H9 (cell line): ENCODE measurements around the gene NDUFB2. TPM values are rescaled to one million over a fixed set of nuclear protein-coding genes. Genes with fewer than 3 reads are reported as not detected.

Source experiments
- DNase-seq: peaks from one replicate; pipeline ENCODE4 v3.0.0-alpha.2; 2017
- H2AFZ ChIP-seq: one replicate; pipeline ENCODE4 v1.6.1; 2013; ENCODE audit warnings: mild to moderate bottlenecking, low read length, control low read depth, moderate library complexity
- H2AK5ac ChIP-seq: 2 replicates; pipeline ENCODE4 v1.6.1; 2013; ENCODE audit warnings: low read length, control low read depth, mixed read lengths; ENCODE audit not compliant: insufficient read length
- H2BK120ac ChIP-seq: one replicate; pipeline ENCODE4 v1.6.1; 2013; ENCODE audit warnings: low read depth, mild to moderate bottlenecking, low read length, control low read depth, inconsistent platforms; ENCODE audit not compliant: poor library complexity, severe bottlenecking
- H2BK12ac ChIP-seq: 2 replicates; pipeline ENCODE4 v1.6.1; 2013; ENCODE audit warnings: low read length, control low read depth, mixed read lengths, low read depth; ENCODE audit not compliant: insufficient read length
- H2BK15ac ChIP-seq: 2 replicates; pipeline ENCODE4 v1.6.1; 2013; ENCODE audit warnings: low read depth, low read length, control low read depth
- H2BK20ac ChIP-seq: one replicate; pipeline ENCODE4 v1.6.1; 2013; ENCODE audit warnings: low read depth, mild to moderate bottlenecking, low read length, control low read depth, inconsistent platforms; ENCODE audit not compliant: poor library complexity, severe bottlenecking
- H2BK5ac ChIP-seq: 2 replicates; pipeline ENCODE4 v1.6.1; 2013; ENCODE audit warnings: low read length, control low read depth, mixed read lengths; ENCODE audit not compliant: insufficient read length
- H3K14ac ChIP-seq: 2 replicates; pipeline ENCODE4 v1.6.1; 2013; ENCODE audit warnings: low read length, control low read depth; ENCODE audit not compliant: insufficient read depth
- H3K18ac ChIP-seq: 2 replicates; pipeline ENCODE4 v1.6.1; 2013; ENCODE audit warnings: low read depth, mild to moderate bottlenecking, mixed read lengths, low read length, control low read depth; ENCODE audit not compliant: insufficient read length
- H3K23ac ChIP-seq: 2 replicates; pipeline ENCODE4 v1.6.1; 2013; ENCODE audit warnings: low read length, control low read depth, mixed read lengths, low read depth; ENCODE audit not compliant: insufficient read length
- H3K23me2 ChIP-seq: 2 replicates; pipeline ENCODE4 v1.6.1; 2013; ENCODE audit warnings: low read depth, mild to moderate bottlenecking, mixed read lengths, low read length, control low read depth; ENCODE audit not compliant: insufficient read length, poor library complexity, severe bottlenecking
- H3K27ac ChIP-seq: 2 replicates; pipeline ENCODE4 v1.5.1; 2013; ENCODE audit warnings: low read length, control low read depth, mixed read lengths, low read depth; ENCODE audit not compliant: insufficient read length
- H3K27me3 ChIP-seq: 2 replicates; pipeline ENCODE4 v1.6.1; 2013; ENCODE audit warnings: low read length, control low read depth, inconsistent platforms; ENCODE audit not compliant: insufficient read depth
- H3K4ac ChIP-seq: 2 replicates; pipeline ENCODE4 v1.6.1; 2013; ENCODE audit warnings: low read depth, mild to moderate bottlenecking, control low read depth, inconsistent platforms, low read length, moderate library complexity
- H3K4me1 ChIP-seq: 2 replicates; pipeline ENCODE4 v1.6.1; 2013; ENCODE audit warnings: low read length, control low read depth, inconsistent platforms; ENCODE audit not compliant: insufficient read depth
- H3K4me2 ChIP-seq: 2 replicates; pipeline ENCODE4 v1.6.1; 2013; ENCODE audit warnings: low read length, control low read depth, mixed read lengths; ENCODE audit not compliant: insufficient read length, insufficient read depth
- H3K56ac ChIP-seq: 2 replicates; pipeline ENCODE4 v1.6.1; 2013; ENCODE audit warnings: low read depth, mild to moderate bottlenecking, mixed read lengths, low read length, control low read depth; ENCODE audit not compliant: insufficient read length
- H3K79me1 ChIP-seq: 2 replicates; pipeline ENCODE4 v1.6.1; 2013; ENCODE audit warnings: low read depth, mild to moderate bottlenecking, moderate library complexity, low read length, control low read depth, inconsistent platforms; ENCODE audit not compliant: insufficient read depth, poor library complexity, severe bottlenecking
- H3K79me2 ChIP-seq: 2 replicates; pipeline ENCODE4 v1.6.1; 2013; ENCODE audit warnings: low read length, control low read depth, inconsistent platforms; ENCODE audit not compliant: insufficient read depth
- H3K9ac ChIP-seq: 2 replicates; pipeline ENCODE4 v1.6.1; 2013; ENCODE audit warnings: low read length, control low read depth, mixed read lengths; ENCODE audit not compliant: insufficient read length; ENCODE audit errors: extremely low read depth
- H3K9me3 ChIP-seq: one replicate; pipeline ENCODE4 v1.6.1; 2013; ENCODE audit warnings: low read depth, low read length, inconsistent platforms; ENCODE audit not compliant: control insufficient read depth
- H3T11ph ChIP-seq: one replicate; pipeline ENCODE4 v1.6.1; 2013; ENCODE audit warnings: mild to moderate bottlenecking, low read length, control low read depth, inconsistent platforms
- H4K20me1 ChIP-seq: one replicate; pipeline ENCODE4 v1.6.1; 2013; ENCODE audit not compliant: control insufficient read depth, insufficient read length, insufficient read depth
- H4K5ac ChIP-seq: 2 replicates; pipeline ENCODE4 v1.6.1; 2013; ENCODE audit warnings: low read depth, mild to moderate bottlenecking, mixed read lengths, low read length, control low read depth; ENCODE audit not compliant: insufficient read length
- H4K8ac ChIP-seq: replicated peaks from 2 replicates; pipeline ENCODE4 v1.6.1; 2013; ENCODE audit warnings: low read length, control low read depth, mixed read lengths, low read depth; ENCODE audit not compliant: insufficient read length
- H4K91ac ChIP-seq: 2 replicates; pipeline ENCODE4 v1.6.1; 2013; ENCODE audit warnings: low read depth, mild to moderate bottlenecking, moderate library complexity, mixed read lengths, low read length, control low read depth; ENCODE audit not compliant: insufficient read length
- H3K27ac Mint-ChIP-seq, 3 experiments: 2 replicates in 2 of 3; 3 replicates in 1 of 3; pipeline ENCODE4 v1.8.0; 2020 to 2021; ENCODE audit warnings: mixed read lengths in 3 of 3, mild to moderate bottlenecking in 1 of 3, moderate library complexity in 1 of 3
- H3K27me3 Mint-ChIP-seq: 2 replicates; pipeline ENCODE4 v1.8.0; 2021; ENCODE audit warnings: low read depth, mild to moderate bottlenecking, moderate library complexity, mixed read lengths
- H3K36me3 Mint-ChIP-seq, 3 experiments: 2 replicates in 2 of 3; 3 replicates in 1 of 3; pipeline ENCODE4 v1.8.0; 2020 to 2021; ENCODE audit warnings: low read depth in 3 of 3, mixed read lengths in 3 of 3; ENCODE audit not compliant: insufficient read depth in 1 of 3
- H3K4me1 Mint-ChIP-seq, 2 experiments: 2 replicates each; pipeline ENCODE4 v1.8.0; 2020; ENCODE audit warnings: mixed read lengths in 2 of 2
- H3K4me3 Mint-ChIP-seq, 2 experiments: 2 replicates in 1 of 2; 3 replicates in 1 of 2; pipeline ENCODE4 v1.8.0; 2020 to 2021; ENCODE audit warnings: mild to moderate bottlenecking in 2 of 2, mixed read lengths in 2 of 2, moderate library complexity in 1 of 2
- H3K9me3 Mint-ChIP-seq, 2 experiments: 2 replicates in 1 of 2; 3 replicates in 1 of 2; pipeline ENCODE4 v1.8.0; 2020; ENCODE audit warnings: mild to moderate bottlenecking in 2 of 2, mixed read lengths in 2 of 2, moderate library complexity in 1 of 2
- CTCF ChIP-seq: fragments of 200-600 bp; sonication (generic); conservative IDR thresholded peaks from 3 replicates; pipeline ENCODE4 v1.8.0; 2021; ENCODE audit warnings: antibody characterized with exemption, mild to moderate bottlenecking
- WGBS: extraction: QIAGEN DNeasy Blood & Tissue Kit; methylation state at CpG from one replicate; pipeline ENCODE4 v1.1.7; 2013; ENCODE audit warnings: missing lambda C conversion rate, low lambda C conversion rate, mixed read lengths; ENCODE audit not compliant: insufficient read length; ENCODE audit errors: extremely low coverage; 5-methylcytosine and 5-hydroxymethylcytosine counted together
- total RNA-seq: library from RNA; stranded (reverse); gene quantifications from 2 replicates; pipeline ENCODE4 v1.2.1, GENCODE V29; 2021

Gene NDUFB2
- total RNA-seq, 1 experiment from 2014 or later = 177 TPM

GRCh38 chr7:140681766-140682165, 14.7 kb upstream of the NDUFB2 start:
- H4K5ac ChIP-seq = no peak overlapping the region
- no peak overlapping the region for H3K14ac ChIP-seq
- no peaks in the 10 kb centered on the region for H3K9me3 ChIP-seq
- no peak overlapping the region for H3T11ph ChIP-seq
- no peak overlapping the region for H2AK5ac ChIP-seq
- H3K36me3 Mint-ChIP-seq = peaks cover 1 to 31% (median 10%) of the 10 kb centered on the region in 3 experiments; a peak in 5 of 7 replicates
- H2BK20ac ChIP-seq = no peak overlapping the region
- no peak overlapping the region for H4K91ac ChIP-seq
- no peaks in the 10 kb centered on the region for H3K9me3 Mint-ChIP-seq
- no CpG with 5 or more reads among the region's 3 CpGs for WGBS
- no peak overlapping the region for H3K27ac ChIP-seq
- TF ChIP-seq CTCF = no peak
- no peak for DNase-seq
- H3K18ac ChIP-seq = no peak overlapping the region
- no peak overlapping the region for H3K4me2 ChIP-seq
- no peaks in the 10 kb centered on the region for H4K20me1 ChIP-seq
- no peaks in the 10 kb centered on the region for H3K79me2 ChIP-seq
- no peaks in the 10 kb centered on the region for H3K79me1 ChIP-seq
- no peak overlapping the region for H3K23ac ChIP-seq
- H2BK15ac ChIP-seq = no peak overlapping the region
- H3K27ac Mint-ChIP-seq = no peak overlapping the region
- H2AFZ ChIP-seq = no peak overlapping the region
- no peak overlapping the region for H2BK12ac ChIP-seq
- H3K56ac ChIP-seq = no peak overlapping the region
- no peaks in the 10 kb centered on the region for H3K23me2 ChIP-seq
- no peak overlapping the region for H3K9ac ChIP-seq
- no peaks in the 10 kb centered on the region; the same call in 1 of the 2 replicates for H3K27me3 ChIP-seq
- H3K4ac ChIP-seq = no peak overlapping the region
- no peak overlapping the region for H2BK5ac ChIP-seq
- H3K27me3 Mint-ChIP-seq = no peaks in the 10 kb centered on the region; the same call in 1 of the 2 replicates
- no peak overlapping the region for H4K8ac ChIP-seq
- H3K4me3 Mint-ChIP-seq = no peak overlapping the region
- no peak overlapping the region for H2BK120ac ChIP-seq
- peaks cover 0 to 7% of the 10 kb centered on the region in 2 experiments; a peak in 2 of 4 replicates for H3K4me1 Mint-ChIP-seq
- no peaks in the 10 kb centered on the region for H3K4me1 ChIP-seq
